Lower lobe of right lung (tissue), 2 donors: Measurements from ENCODE around the gene STK32A. TPM values are rescaled to one million over a fixed set of nuclear protein-coding genes. Genes with fewer than 3 reads are reported as not detected.

Source experiments
- ATAC-seq, 2 donors: fragments of 200-7000 bp; cut with Tn5 transposase; one replicate each; pipeline ENCODE4 v1.9.1; 2020 to 2022; ENCODE audit warnings: mild to moderate bottlenecking in 2 of 2, moderate library complexity in 2 of 2
- DNase-seq: peaks from one replicate; pipeline ENCODE4 v3.0.0-alpha.2; 2020
- H3K27ac ChIP-seq: fragments of 200-600 bp; one replicate; pipeline ENCODE4 v1.8.0; 2022
- H3K27me3 ChIP-seq: fragments of 200-600 bp; one replicate; pipeline ENCODE4 v1.8.0; 2022; ENCODE audit warnings: low read depth
- H3K36me3 ChIP-seq: fragments of 200-600 bp; one replicate; pipeline ENCODE4 v1.8.0; 2022; ENCODE audit warnings: mild to moderate bottlenecking
- H3K4me1 ChIP-seq: fragments of 200-600 bp; one replicate; pipeline ENCODE4 v1.8.0; 2022
- H3K4me3 ChIP-seq: fragments of 200-600 bp; one replicate; pipeline ENCODE4 v1.8.0; 2022; ENCODE audit warnings: mild to moderate bottlenecking
- H3K9me3 ChIP-seq: fragments of 200-600 bp; one replicate; pipeline ENCODE4 v1.8.0; 2022
- intact Hi-C: fragments of 100-400 bp; cut with DNase I; formaldehyde crosslinking; loops from one replicate; pipeline ENCODE4 v1.11.0; 2022
- long read RNA-seq: library from polyadenylated mRNA; unstranded; transcript quantifications from one replicate; pipeline ENCODE4 v2.0.0, GENCODE V29; 2021
- total RNA-seq: library from RNA; stranded (reverse); fragmentation: NEBNext Ultra II Directional; extraction: Animal tissue kit (Norgen Biotek cat#: 25700); gene quantifications from one replicate; pipeline ENCODE4 v1.2.1, GENCODE V29; 2021
- TF ChIP-seq, protein P1 (sequence below): fragments of 200-600 bp; IDR thresholded peaks from one replicate; pipeline ENCODE4 v1.8.0; 2022; ENCODE audit warnings: antibody characterized with exemption, mild to moderate bottlenecking
- donor health status: DM: no; HTN: yes; CAD: no; lungs with severe emphysema.

Gene STK32A
- total RNA-seq = 2.9 TPM
- long read RNA-seq, partial matches to known transcripts = 1 of 2 reads
- long read RNA-seq, other reads (novel, unspliced or antisense) = 1 of 2 reads

DNA sequence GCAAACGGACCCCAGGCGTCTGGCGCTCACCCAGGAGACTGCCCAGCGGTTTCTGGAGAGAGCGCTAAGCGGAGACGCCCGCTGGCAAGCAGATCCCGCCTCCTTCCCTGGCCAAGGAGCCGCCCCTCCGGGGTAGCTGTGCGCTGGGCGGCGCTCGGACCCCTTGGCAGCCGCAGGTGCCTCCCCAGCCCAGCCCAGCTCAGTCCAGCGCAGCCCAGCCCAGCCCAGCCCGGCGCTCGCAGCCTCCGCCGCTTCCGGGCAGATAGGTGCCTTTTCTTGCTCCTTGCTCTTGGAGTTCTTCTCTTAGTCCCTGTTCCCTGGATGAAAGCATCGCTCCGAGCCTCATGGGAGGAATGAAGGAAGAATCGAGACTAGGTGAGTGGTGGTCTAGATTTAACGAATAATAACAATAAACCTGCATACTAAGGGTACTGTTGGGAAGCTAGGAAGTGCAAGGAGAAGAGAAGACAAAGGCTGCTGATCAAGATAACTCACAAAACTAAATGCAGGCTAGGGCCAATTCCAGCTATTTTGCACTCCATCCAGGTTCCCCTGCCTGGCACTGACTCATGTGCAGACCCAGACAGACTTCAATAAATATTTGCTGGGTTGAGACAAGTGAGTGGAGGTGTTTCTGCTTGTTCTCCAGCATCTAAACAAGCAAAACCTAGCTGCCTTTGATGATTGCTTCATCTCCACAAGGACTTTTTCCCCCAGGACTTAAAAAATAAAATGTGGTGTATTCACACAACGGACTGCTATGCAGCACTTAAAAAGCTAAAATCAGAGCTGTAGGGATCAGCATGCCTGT lies at the start of gene STK32A:
STK32A (plus strand) TSS at position 202 of the 811 bp plus-strand sequence. CDS start 4,609 bp downstream, outside the sequence.
- DNase-seq = peak; percentile 84
- H3K9me3 ChIP-seq = no peaks in the 10 kb centered on the region
- intact Hi-C loops = no loop called here
- ATAC-seq = peak; percentile 98 to 99
- no peaks in the 10 kb centered on the region for H3K36me3 ChIP-seq
- peaks cover 22% of the 10 kb centered on the region for H3K27me3 ChIP-seq
- peak within 1 kb of the TSS; percentile 66 for H3K4me3 ChIP-seq
- peak within 1 kb of the TSS; percentile 58 for H3K27ac ChIP-seq
- peaks cover 18% of the 10 kb centered on the region for H3K4me1 ChIP-seq
- TF ChIP-seq, protein P1, sequence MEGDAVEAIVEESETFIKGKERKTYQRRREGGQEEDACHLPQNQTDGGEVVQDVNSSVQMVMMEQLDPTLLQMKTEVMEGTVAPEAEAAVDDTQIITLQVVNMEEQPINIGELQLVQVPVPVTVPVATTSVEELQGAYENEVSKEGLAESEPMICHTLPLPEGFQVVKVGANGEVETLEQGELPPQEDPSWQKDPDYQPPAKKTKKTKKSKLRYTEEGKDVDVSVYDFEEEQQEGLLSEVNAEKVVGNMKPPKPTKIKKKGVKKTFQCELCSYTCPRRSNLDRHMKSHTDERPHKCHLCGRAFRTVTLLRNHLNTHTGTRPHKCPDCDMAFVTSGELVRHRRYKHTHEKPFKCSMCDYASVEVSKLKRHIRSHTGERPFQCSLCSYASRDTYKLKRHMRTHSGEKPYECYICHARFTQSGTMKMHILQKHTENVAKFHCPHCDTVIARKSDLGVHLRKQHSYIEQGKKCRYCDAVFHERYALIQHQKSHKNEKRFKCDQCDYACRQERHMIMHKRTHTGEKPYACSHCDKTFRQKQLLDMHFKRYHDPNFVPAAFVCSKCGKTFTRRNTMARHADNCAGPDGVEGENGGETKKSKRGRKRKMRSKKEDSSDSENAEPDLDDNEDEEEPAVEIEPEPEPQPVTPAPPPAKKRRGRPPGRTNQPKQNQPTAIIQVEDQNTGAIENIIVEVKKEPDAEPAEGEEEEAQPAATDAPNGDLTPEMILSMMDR = no peak

DNA sequence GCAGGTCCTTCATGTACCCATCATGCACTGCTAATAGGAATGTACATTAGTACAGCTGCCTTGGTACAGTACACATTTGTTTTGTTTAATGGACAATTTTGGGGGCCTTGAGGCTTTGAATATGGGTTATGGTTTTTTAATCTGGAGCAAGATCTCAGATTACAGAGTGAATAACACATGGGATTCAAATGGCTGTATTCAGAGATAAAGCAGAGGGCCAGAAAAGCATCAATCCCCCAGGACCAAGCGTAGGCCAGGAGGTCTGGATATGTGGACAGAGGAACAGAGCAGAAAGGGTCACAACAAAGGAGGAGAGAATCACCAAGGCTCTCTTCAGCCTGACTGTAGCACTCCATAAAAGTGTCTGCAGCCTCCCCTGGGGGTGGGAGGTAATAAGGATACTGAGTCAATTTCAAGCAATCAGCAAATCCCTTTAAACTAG lies 47.7 kb upstream of the STK32A start:
- no peak for DNase-seq
- intact Hi-C loops = no loop called here

DNA sequence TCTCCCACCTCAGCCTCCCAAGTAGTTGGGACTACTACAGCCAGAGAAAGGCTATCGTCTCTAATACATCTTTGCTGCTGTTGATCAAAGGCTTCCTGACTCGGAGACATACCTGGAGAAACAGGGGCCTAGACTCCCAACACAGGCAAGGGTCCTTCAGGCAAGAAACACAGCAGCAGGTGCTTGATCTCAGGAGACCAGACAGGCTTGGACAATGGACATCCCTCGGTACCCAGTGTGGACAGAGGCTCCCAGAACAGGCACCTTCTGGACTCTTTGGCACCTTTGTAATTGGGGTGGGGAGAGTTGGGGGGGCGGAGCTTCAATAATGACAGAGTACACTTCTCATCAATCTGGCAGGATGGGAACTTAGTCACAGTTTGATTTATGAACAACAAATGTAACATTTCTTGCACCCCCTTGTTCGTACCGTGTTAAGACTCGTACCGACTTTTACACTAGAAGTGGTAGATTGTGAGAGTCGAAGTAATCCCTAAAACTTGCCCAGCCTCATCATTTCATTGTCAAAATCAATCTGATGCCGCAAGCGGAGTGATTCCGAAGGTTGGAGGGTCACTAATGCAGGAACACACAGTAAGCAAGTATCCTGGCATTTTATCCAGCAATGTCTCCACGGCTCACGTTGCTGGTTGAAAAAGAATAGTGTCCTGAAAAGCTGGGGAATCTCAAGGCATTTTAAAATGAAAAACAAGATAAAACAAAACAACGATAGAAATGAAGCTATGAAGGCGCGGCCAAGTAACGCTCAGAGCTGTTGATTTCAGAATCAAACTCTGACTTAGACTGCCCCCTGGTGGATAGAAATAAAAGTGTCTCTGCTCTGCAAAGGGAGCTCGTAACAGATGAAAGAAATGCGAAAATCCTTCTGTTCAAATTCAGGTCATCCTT lies 46.4 kb upstream of the STK32A start:
- H3K27me3 ChIP-seq = no peaks in the 10 kb centered on the region
- no peak overlapping the region for H3K4me3 ChIP-seq
- DNase-seq (no peak), ATAC-seq (peak; percentile 76)
- intact Hi-C loops = no loop called here
- H3K27ac ChIP-seq = no peak overlapping the region
- no peaks in the 10 kb centered on the region for H3K9me3 ChIP-seq
- H3K4me1 ChIP-seq = no peaks in the 10 kb centered on the region
- H3K36me3 ChIP-seq = no peaks in the 10 kb centered on the region
- TF ChIP-seq, protein P1 = peak; percentile 90

More for the DNA sequence above, 47.7 kb upstream of the STK32A start:
- no peaks in the 10 kb centered on the region for H3K9me3 ChIP-seq
- no peak overlapping the region for H3K4me3 ChIP-seq
- H3K36me3 ChIP-seq = no peaks in the 10 kb centered on the region
- H3K27me3 ChIP-seq = no peaks in the 10 kb centered on the region
- no peak overlapping the region for H3K27ac ChIP-seq
- no peaks in the 10 kb centered on the region for H3K4me1 ChIP-seq
- ATAC-seq = no peak
- TF ChIP-seq, protein P1 = no peak

DNA sequence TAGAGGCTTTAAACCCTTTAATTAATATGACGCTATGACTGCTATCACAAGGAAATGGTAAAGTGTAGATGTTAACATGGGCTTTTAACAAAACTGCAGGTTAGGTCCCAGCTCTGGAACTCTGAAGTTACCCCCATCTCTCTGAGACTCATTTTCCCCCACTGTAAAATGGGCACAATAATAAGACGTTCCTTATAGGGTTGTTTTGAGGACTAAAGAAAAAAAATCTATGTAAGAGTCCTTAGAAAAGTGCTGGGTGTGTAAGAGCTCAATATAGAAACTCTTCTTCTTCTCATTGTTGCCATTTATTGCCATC lies 45.8 kb upstream of the STK32A start:
- no peaks in the 10 kb centered on the region for H3K9me3 ChIP-seq
- intact Hi-C loops = no loop called here
- DNase-seq (no peak), ATAC-seq (no peak)
- H3K36me3 ChIP-seq = no peaks in the 10 kb centered on the region
- no peaks in the 10 kb centered on the region for H3K4me1 ChIP-seq
- H3K27ac ChIP-seq = no peak overlapping the region
- H3K4me3 ChIP-seq = no peak overlapping the region
- TF ChIP-seq, protein P1 = no peak
- H3K27me3 ChIP-seq = no peaks in the 10 kb centered on the region

DNA sequence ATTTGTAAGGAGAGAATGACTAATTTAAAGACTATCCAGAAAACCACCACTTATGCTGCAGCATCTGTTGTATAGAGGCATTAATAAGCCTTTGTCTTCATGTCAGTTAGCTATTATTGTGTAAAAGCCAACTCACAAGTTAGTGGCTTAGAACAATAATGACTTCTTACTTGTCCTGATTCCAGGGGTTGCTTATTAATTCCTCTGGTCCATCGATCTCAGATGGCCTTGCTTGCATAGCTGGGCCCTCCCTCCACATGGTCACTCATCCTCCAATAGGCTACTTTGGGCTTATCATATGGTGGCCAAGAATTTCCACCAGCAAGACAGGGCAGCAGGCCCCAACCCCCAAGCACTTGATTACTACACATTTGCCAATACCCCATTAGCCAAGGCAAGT lies 44.5 kb upstream of the STK32A start:
- H3K27ac ChIP-seq = no peak overlapping the region
- no peak for DNase-seq
- no peak overlapping the region for H3K4me3 ChIP-seq
- H3K36me3 ChIP-seq = no peaks in the 10 kb centered on the region
- no peak for ATAC-seq
- TF ChIP-seq, protein P1 = no peak
- no peaks in the 10 kb centered on the region for H3K4me1 ChIP-seq
- H3K9me3 ChIP-seq = no peaks in the 10 kb centered on the region
- intact Hi-C loops = no loop called here
- H3K27me3 ChIP-seq = no peaks in the 10 kb centered on the region
